ENCODE results near the gene VPS35L.

- TF ChIP-seq CTCF (IDR thresholded peaks at IDR 0.05; ENCODE audit: poor library complexity) (no peak), EZH2 (IDR thresholded peaks at IDR 0.05; ENCODE audit: borderline replicate concordance) (no peak), EZH2phosphoT487 (IDR thresholded peaks at IDR 0.05; ENCODE audit: low read depth, severe bottlenecking, unreplicated experiment) (no peak)
Measured at GRCh38 chr16:19644877-19645276, 89.4 kb downstream of the VPS35L start.

All from hepatocyte (in vitro differentiated cells).